Activated naive CD4-positive, alpha-beta T cell treated with anti-CD3 and anti-CD28 coated beads, Interleukin-2, amount 50 U/mL, for 24 hours (primary cell): ENCODE data around the gene LAIR2.
"Not testable (repeated sequence)": the region's sequence is repeated elsewhere in the genome, so short reads cannot be mapped to it uniquely, and the experiment has no call there.

ENCODE experiments used
- H3K27ac Mint-ChIP-seq: one replicate; pipeline ENCODE4 v1.8.0; 2021; ENCODE audit warnings: mild to moderate bottlenecking, mixed read lengths
- H3K27me3 Mint-ChIP-seq: one replicate; pipeline ENCODE4 v1.8.0; 2021; ENCODE audit warnings: mixed read lengths
- H3K36me3 Mint-ChIP-seq: one replicate; pipeline ENCODE4 v1.8.0; 2021; ENCODE audit warnings: mixed read lengths
- H3K4me1 Mint-ChIP-seq: one replicate; pipeline ENCODE4 v1.8.0; 2021; ENCODE audit warnings: mixed read lengths
- H3K4me3 Mint-ChIP-seq: one replicate; pipeline ENCODE4 v1.8.0; 2021; ENCODE audit warnings: mild to moderate bottlenecking, mixed read lengths
- H3K9me3 Mint-ChIP-seq: one replicate; pipeline ENCODE4 v1.8.0; 2021; ENCODE audit warnings: mixed read lengths

Gene LAIR2

GRCh38 chr19:54462047-54462654 lies 40.5 kb upstream of the LAIR2 start:
- H3K4me1 Mint-ChIP-seq = peaks cover 25% of the 10 kb centered on the region
- H3K9me3 Mint-ChIP-seq = no peaks in the 10 kb centered on the region
- peak overlapping the region; percentile 30 for H3K27ac Mint-ChIP-seq
- H3K4me3 Mint-ChIP-seq = peak overlapping the region; percentile 72
- peaks cover 7% of the 10 kb centered on the region for H3K36me3 Mint-ChIP-seq
- H3K27me3 Mint-ChIP-seq = no peaks in the 10 kb centered on the region

DNA sequence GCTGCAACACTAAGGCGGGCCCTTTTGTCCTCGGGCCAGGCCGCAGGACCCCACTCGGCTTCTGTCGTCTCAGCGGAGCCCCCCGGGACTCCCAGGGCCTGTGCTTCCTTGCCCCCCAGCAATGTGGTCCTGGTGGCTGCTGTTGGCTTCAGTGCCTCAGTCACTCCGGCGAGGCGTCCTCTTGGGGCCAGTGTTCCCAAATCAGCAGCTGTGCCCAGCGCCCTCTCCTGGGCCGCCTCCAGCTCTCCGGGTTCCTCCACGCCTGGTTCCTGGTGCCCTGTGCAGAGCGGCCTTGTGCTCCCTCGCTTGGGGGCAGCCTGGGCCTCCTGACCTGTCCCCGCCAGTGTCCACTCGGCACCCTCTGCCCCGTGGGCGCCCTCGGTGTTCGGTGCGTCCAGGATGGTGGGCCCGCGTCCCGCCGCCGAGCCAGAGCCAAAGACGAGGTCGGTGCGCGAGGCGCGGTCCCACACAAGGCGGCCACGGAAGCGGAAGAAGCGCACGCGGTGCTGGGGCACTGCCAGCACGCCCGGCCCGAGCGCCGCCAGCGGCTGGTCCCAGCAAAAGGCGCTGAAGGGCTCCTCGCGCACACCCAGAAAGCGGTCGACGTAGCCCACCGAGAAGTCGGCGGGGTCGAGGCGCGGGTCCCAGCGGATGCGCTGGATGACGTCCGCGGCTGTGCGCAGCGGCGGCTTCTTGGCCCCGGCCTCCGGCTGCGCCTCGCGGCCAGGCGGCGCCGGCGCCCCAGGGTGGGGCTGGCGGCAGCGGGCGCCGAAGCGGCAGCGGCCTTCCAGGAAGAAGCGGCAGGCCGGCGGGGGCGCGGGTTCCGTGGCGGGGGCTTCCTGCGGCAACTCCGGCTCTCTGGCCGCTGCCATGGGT lies 39.7 kb upstream of the LAIR2 start:
- Mint-ChIP-seq H3K36me3 (peaks cover 7% of the 10 kb centered on the region), H3K27ac (no peak overlapping the region), H3K9me3 (no peaks in the 10 kb centered on the region), H3K27me3 (no peaks in the 10 kb centered on the region), H3K4me3 (peak overlapping the region; percentile 72), H3K4me1 (peaks cover 25% of the 10 kb centered on the region)

DNA sequence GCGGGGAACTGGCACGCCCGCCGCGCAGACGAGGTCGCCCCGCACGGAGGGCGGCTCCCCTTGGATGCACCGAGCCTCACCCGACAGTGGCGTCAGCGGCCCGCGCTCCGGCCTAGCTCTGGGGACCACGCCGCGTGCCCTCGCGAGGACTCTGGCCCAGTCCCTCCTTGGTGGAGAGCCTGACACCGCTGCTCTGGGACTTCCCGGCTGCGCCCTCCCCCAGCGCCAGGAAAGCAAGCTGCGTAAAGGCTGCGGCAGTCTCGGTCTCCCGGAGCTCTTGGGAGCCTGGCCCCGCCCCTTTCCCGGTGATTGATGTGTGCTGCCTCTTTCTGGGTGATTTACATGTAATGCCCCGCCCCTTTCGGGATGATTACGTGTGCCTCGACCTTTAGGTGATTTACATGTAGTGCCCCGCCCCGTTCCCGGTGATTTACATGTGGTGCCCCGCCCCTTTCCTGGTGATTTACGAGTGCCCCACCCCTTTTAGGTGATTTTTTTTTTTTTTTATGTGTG lies 39.0 kb upstream of the LAIR2 start, which contains the start of gene LENG9:
LENG9 (minus strand) TSS at position 248 of the 513 bp plus-strand sequence. CDS start 252 bp downstream, outside the sequence.
- Mint-ChIP-seq H3K9me3 (no peaks in the 10 kb centered on the region), H3K27ac (peak within 1 kb of the TSS; percentile 88), H3K36me3 (peaks cover 6% of the 10 kb centered on the region), H3K4me1 (peaks cover 24% of the 10 kb centered on the region), H3K4me3 (peak within 1 kb of the TSS; percentile 83), H3K27me3 (no peaks in the 10 kb centered on the region)

- Mint-ChIP-seq H3K4me3 (peak overlapping the region; percentile 83), H3K27ac (peak overlapping the region; percentile 88), H3K27me3 (no peaks in the 10 kb centered on the region), H3K9me3 (no peaks in the 10 kb centered on the region), H3K4me1 (peaks cover 18% of the 10 kb centered on the region), H3K36me3 (peaks cover 3% of the 10 kb centered on the region)
These were observed 38.5 kb upstream of the LAIR2 start for GRCh38 chr19:54464044-54464629.

DNA sequence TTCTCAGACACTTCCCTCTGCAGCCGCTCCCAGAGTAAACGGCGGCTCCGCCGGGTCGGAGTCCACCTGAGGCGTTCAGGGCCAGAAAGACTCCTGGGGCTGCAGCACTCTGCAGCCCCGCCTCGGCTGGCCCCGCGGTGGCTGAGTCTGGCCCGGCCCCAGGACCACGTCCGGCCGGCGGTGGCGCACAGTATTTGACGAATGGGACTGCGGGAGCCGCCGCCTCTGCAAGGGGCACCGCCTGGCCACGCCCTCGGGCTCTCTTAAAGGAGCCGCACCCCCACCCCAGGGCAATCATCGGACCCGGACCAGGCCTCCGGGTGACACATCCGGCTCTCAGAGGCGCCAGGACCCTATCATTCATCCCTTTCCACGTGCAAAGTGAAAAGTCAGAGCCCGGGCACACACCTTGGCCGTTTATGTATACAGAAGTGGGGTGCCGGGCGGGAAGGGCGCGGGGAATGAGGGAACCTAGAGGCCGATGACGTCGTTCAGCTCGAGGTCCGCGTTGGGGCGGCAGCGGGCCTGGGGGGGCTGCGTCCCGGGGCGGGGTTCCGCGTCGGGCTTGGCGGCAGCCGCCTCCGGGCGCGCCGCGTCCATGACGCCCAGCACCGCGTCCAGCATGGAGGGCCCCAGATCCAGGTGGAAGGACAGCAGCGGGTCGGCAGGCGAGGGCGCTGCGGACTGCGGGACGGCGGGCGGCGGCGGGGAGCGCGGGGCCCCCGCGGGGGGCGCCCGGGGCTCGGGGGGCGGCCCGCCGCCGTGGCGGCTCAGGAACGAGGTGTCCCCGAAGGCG lies 37.8 kb upstream of the LAIR2 start:
- no peak overlapping the region for H3K27ac Mint-ChIP-seq
- peaks cover 14% of the 10 kb centered on the region for H3K4me1 Mint-ChIP-seq

DNA sequence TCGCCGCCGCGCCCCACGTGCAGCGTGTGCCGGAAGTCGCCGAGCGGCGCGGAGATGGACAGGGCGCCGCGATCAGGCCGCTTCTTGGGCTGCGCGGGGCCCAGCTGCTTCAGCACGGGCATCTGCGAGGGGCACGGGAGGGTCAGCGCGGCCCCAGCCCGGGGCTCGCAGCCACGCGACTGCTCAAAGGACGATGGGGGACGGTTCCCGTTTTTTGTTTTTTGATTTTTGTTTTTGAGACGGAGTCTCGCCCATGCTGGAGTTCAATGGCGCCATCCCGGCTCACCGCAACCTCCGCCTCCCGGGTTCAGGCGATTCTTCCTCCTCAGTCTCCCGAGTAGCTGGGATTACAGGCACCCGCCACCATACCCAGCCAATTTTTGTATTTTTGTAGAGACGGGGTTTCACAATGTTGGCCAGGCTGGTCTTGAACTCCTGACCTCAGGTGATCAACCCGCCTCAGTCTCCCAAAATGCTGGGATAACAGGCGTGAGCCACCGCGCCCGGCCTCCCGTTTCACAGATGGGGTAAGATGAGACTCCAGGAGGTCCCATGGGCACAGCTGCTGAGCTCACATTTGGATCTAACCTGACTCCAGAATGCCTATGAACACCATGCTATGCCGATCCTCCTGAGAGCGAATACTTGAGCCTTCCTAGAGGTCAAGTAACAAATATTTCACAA lies 37.1 kb upstream of the LAIR2 start:
- H3K27me3 Mint-ChIP-seq = peaks cover 13% of the 10 kb centered on the region
- no peaks in the 10 kb centered on the region for H3K9me3 Mint-ChIP-seq
- H3K27ac Mint-ChIP-seq = no peak overlapping the region
- peaks cover 20% of the 10 kb centered on the region for H3K4me1 Mint-ChIP-seq
- peak overlapping the region; percentile 59 for H3K4me3 Mint-ChIP-seq
- no peaks in the 10 kb centered on the region for H3K36me3 Mint-ChIP-seq

More for the DNA sequence above, 37.8 kb upstream of the LAIR2 start:
- Mint-ChIP-seq H3K27me3 (peaks cover 6% of the 10 kb centered on the region), H3K4me3 (peak overlapping the region; percentile 83), H3K9me3 (no peaks in the 10 kb centered on the region), H3K36me3 (no peaks in the 10 kb centered on the region)

GRCh38 chr19:54466110-54466480 lies 36.5 kb upstream of the LAIR2 start:
- H3K27ac Mint-ChIP-seq, H3K36me3 Mint-ChIP-seq, H3K9me3 Mint-ChIP-seq: not testable (repeated sequence)
- Mint-ChIP-seq H3K27me3 (peaks cover 17% of the 10 kb centered on the region), H3K4me1 (peaks cover 24% of the 10 kb centered on the region), H3K4me3 (peak overlapping the region; percentile 59)

DNA sequence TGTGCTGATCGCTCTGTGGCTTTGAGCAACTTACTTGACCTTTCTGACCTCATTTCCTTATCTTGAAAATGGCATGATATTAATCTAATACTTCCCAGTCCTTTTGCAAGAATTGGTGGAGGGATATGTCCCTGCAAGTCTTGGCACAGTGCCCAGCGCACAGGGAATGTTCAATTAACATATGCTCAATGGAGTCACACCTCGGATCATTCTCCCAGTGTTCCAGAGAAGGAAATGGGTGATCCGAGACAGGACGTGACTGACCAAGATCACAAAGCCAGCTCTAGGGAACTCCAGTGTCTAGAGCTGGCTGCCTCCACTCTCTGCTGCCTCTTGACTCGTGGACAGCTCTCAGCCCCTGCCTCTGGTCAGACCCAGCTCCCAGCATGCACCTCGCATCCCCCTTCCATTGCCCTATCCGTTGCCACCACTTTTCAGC lies 33.1 kb upstream of the LAIR2 start:
- Mint-ChIP-seq H3K9me3 (no peaks in the 10 kb centered on the region), H3K27me3 (peaks cover 25% of the 10 kb centered on the region), H3K27ac (no peak overlapping the region)

GRCh38 chr19:54470276-54470887 lies 32.2 kb upstream of the LAIR2 start:
- Mint-ChIP-seq H3K4me3 (peak overlapping the region; percentile 2), H3K9me3 (no peaks in the 10 kb centered on the region), H3K27me3 (peaks cover 28% of the 10 kb centered on the region), H3K27ac (peak overlapping the region; percentile 80), H3K4me1 (peaks cover 14% of the 10 kb centered on the region), H3K36me3 (no peaks in the 10 kb centered on the region)

More for the DNA sequence above, 33.1 kb upstream of the LAIR2 start:
- peaks cover 14% of the 10 kb centered on the region for H3K4me1 Mint-ChIP-seq
- no peak overlapping the region for H3K4me3 Mint-ChIP-seq
- no peaks in the 10 kb centered on the region for H3K36me3 Mint-ChIP-seq

- Mint-ChIP-seq H3K36me3 (no peaks in the 10 kb centered on the region), H3K9me3 (no peaks in the 10 kb centered on the region), H3K27ac (no peak overlapping the region), H3K4me3 (peak overlapping the region; percentile 2), H3K27me3 (peaks cover 28% of the 10 kb centered on the region), H3K4me1 (peaks cover 14% of the 10 kb centered on the region)
These were observed 31.4 kb upstream of the LAIR2 start for GRCh38 chr19:54470991-54471782.

DNA sequence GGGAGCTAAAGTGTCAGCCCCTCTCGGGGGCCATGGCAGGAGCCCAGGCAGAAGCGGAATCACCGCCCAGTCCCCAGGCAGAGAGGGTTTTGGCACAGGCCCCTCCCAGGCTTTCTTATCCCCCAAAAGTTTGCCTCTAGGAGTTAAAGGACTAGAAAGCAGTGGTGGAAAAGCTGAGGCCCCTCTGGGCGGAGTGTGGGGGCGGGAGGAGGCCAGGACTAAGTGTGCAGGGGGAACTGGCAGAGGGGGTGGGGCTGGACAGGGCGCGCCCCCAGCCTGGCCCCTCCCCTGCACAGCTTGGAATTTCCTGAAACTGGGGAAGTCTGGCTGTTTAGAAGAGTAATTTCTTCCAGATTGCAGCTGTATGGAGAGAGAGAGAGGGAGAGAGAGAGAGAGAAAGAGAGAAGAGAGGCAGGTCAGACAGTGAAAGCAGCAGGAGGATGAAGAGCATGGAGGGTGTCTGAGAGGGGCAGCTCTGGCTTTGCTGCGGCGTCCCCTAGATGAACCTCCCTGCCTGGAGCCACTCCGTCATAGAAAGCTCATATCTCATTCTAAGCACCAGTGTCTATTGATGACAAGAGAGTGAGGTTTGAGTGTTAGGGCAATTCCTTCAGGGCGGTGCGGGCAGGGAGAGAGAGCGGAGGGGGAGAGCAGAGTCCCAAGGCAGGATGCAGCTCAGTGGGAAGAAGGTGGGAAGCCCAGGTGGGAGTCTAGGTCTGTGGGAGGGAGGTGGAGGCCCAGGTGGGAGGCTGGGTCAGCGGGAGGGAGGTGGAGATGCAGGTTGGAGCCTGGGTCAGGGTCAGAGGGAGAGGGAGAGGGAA lies 29.4 kb upstream of the LAIR2 start, which contains the start of gene CDC42EP5:
CDC42EP5 (minus strand) TSS at position 226 of the 821 bp plus-strand sequence. CDS start 7,749 bp downstream, outside the sequence.
- Mint-ChIP-seq H3K27ac (no peak within 1 kb of the TSS), H3K27me3 (peaks cover 38% of the 10 kb centered on the region), H3K4me1 (peaks cover 14% of the 10 kb centered on the region), H3K36me3 (no peaks in the 10 kb centered on the region), H3K4me3 (no peak within 1 kb of the TSS), H3K9me3 (no peaks in the 10 kb centered on the region)

DNA sequence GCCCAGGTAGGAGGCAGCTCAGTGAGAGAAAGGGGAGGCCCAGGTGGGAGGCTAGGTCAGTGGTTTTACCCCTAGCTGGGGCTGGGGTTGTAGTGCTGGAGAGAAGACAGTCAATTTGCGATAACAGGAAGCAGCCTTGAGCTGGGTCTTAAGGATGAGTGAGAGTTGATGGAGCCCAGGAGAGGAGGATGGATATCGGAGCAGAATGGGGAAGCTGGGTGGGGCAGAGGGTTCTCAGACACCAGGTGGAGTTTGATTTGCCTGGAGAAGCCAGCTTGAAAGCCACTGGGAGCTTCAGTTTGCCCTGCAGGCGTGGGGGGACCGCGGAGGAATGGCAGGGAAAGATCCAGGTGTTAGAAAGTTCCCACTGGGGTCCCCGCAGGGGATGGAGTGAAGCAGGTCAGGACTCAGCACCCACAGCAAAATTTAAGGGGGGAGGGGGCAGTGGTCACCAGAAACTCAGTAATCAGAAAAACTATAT lies 28.7 kb upstream of the LAIR2 start:
- H3K9me3 Mint-ChIP-seq = no peaks in the 10 kb centered on the region
- no peak overlapping the region for H3K27ac Mint-ChIP-seq
- peaks cover 41% of the 10 kb centered on the region for H3K27me3 Mint-ChIP-seq
- no peaks in the 10 kb centered on the region for H3K36me3 Mint-ChIP-seq
- peaks cover 14% of the 10 kb centered on the region for H3K4me1 Mint-ChIP-seq
- no peak overlapping the region for H3K4me3 Mint-ChIP-seq

GRCh38 chr19:54475706-54476105 lies 26.9 kb upstream of the LAIR2 start:
- peaks cover 6% of the 10 kb centered on the region for H3K4me1 Mint-ChIP-seq
- H3K27ac Mint-ChIP-seq = no peak overlapping the region
- H3K36me3 Mint-ChIP-seq = no peaks in the 10 kb centered on the region
- H3K27me3 Mint-ChIP-seq = peaks cover 31% of the 10 kb centered on the region
- no peak overlapping the region for H3K4me3 Mint-ChIP-seq
- no peaks in the 10 kb centered on the region for H3K9me3 Mint-ChIP-seq
